SK-N-SH (cell line): ENCODE results near the gene TFIP11. TPM values are rescaled to one million over a fixed set of nuclear protein-coding genes. Genes with fewer than 3 reads are reported as not detected.

Experiments used
- CTCF ChIA-PET: fragments of 300-600, 350-600 bp; formaldehyde crosslinking; extraction: SDS; loops from one replicate; lab custom pipeline; 2021; lab: Yijun Ruan, JAX
- POLR2A ChIA-PET: fragments of 350-600 bp; sonication (Branson Sonifier 250); formaldehyde crosslinking; extraction: SDS; loops from one replicate; lab custom pipeline; 2020; ENCODE audit warnings: antibody characterized with exemption, inconsistent platforms; lab: Yijun Ruan, JAX
- DNase-seq: peaks from one replicate; pipeline ENCODE4 v3.0.0; 2012
- H2AFZ ChIP-seq: fragments of 200-600 bp; sonication (generic); 2 replicates; pipeline ENCODE4 v1.8.1; 2016; ENCODE audit warnings: antibody characterized with exemption, mild to moderate bottlenecking, low read depth
- H3F3A ChIP-seq: fragments of 200-600 bp; sonication (generic); replicated peaks from 2 replicates; pipeline ENCODE3; 2016; ENCODE audit warnings: antibody characterized with exemption, mild to moderate bottlenecking; ENCODE audit not compliant: insufficient read depth
- H3K27ac ChIP-seq, 2 experiments: fragments of 200-500 bp in 1 of 2; fragments of 200-600 bp in 1 of 2; sonication (Bioruptor generic) in 1 of 2; sonication (generic), shearing (Covaris generic) in 1 of 2; 2 replicates each; pipeline versions ENCODE4 v1.5.1 to v1.6.1; 2014 to 2016; ENCODE audit warnings: low read depth in 2 of 2, inconsistent platforms in 1 of 2, low read length in 1 of 2, mild to moderate bottlenecking in 1 of 2, mixed read lengths in 1 of 2
- H3K27me3 ChIP-seq: fragments of 200-600 bp; sonication (generic), shearing (Covaris generic); 2 replicates; pipeline ENCODE4 v1.6.1; 2016; ENCODE audit warnings: mixed run types; ENCODE audit not compliant: insufficient read depth
- H3K36me3 ChIP-seq, 2 experiments: fragments of 200-500 bp in 1 of 2; fragments of 200-600 bp in 1 of 2; sonication (Bioruptor generic) in 1 of 2; sonication (generic) in 1 of 2; replicated peaks in 1 of 2; 2 replicates each; pipeline versions ENCODE3 to v1.5.1; 2014 to 2016; ENCODE audit warnings: low read length in 1 of 2, mild to moderate bottlenecking in 1 of 2; ENCODE audit not compliant: insufficient read depth in 2 of 2, control insufficient read depth in 1 of 2
- H3K4me1 ChIP-seq, 2 experiments: fragments of 200-500 bp in 1 of 2; fragments of 200-600 bp in 1 of 2; sonication (Bioruptor generic) in 1 of 2; sonication (generic), shearing (Covaris generic) in 1 of 2; 2 replicates each; pipeline versions ENCODE4 v1.5.1 to v1.6.1; 2014 to 2016; ENCODE audit warnings: low read depth in 1 of 2, low read length in 1 of 2, mixed run types in 1 of 2; ENCODE audit not compliant: insufficient read depth in 2 of 2, control insufficient read depth in 1 of 2
- H3K4me2 ChIP-seq: fragments of 200-600 bp; sonication (generic), shearing (Covaris generic); 2 replicates; pipeline ENCODE4 v1.6.1; 2017; ENCODE audit warnings: mixed run types
- H3K4me3 ChIP-seq, 2 experiments: fragments of 200-500 bp in 1 of 2; fragments of 200-600 bp in 1 of 2; sonication (Bioruptor generic) in 1 of 2; sonication (generic), shearing (Covaris generic) in 1 of 2; 2 replicates each; pipeline versions ENCODE4 v1.5.1 to v1.8.1; 2014 to 2016; ENCODE audit warnings: low read depth in 2 of 2, inconsistent platforms in 1 of 2, low read length in 1 of 2, mild to moderate bottlenecking in 1 of 2, mixed read lengths in 1 of 2, moderate library complexity in 1 of 2
- H3K79me2 ChIP-seq: fragments of 200-600 bp; sonication (generic); 2 replicates; pipeline ENCODE4 v1.8.1; 2017; ENCODE audit warnings: mild to moderate bottlenecking; ENCODE audit not compliant: insufficient read depth
- H3K9ac ChIP-seq: fragments of 200-600 bp; sonication (generic); 2 replicates; pipeline ENCODE4 v1.6.1; 2017; ENCODE audit warnings: mixed run types
- H3K9me2 ChIP-seq: fragments of 200-600 bp; sonication (generic); 2 replicates; pipeline ENCODE4 v1.6.1; 2017; ENCODE audit warnings: mixed run types
- H3K9me3 ChIP-seq: fragments of 200-600 bp; sonication (generic); 2 replicates; pipeline ENCODE4 v1.6.1; 2017; ENCODE audit warnings: mixed run types, mild to moderate bottlenecking, moderate library complexity
- H4K20me1 ChIP-seq: fragments of 200-600 bp; sonication (generic); 2 replicates; pipeline ENCODE4 v1.6.1; 2017; ENCODE audit warnings: mild to moderate bottlenecking, mixed run types; ENCODE audit not compliant: insufficient read depth
- EZH2phosphoT487 ChIP-seq: fragments of 200-600 bp; sonication (generic); IDR thresholded peaks from 2 replicates; pipeline ENCODE4 v1.6.1; 2017; ENCODE audit warnings: low read depth, mixed run types, mild to moderate bottlenecking, antibody characterized with exemption, moderate library complexity, borderline replicate concordance
- FOSL2 ChIP-seq: IDR thresholded peaks from 2 replicates; pipeline ENCODE4 v1.4.0; 2012; ENCODE audit warnings: low read depth, mild to moderate bottlenecking, moderate library complexity, borderline replicate concordance
- FOXM1 ChIP-seq: IDR thresholded peaks from 2 replicates; pipeline ENCODE4 v1.4.0; 2012; ENCODE audit warnings: low read depth, mild to moderate bottlenecking
- GATA2 ChIP-seq: sonication (generic); formaldehyde crosslinking; IDR thresholded peaks from 2 replicates; pipeline ENCODE4 v1.5.0; 2020; ENCODE audit warnings: mild to moderate bottlenecking, missing genetic modification reagents
- MXI1 ChIP-seq: IDR thresholded peaks from 2 replicates; pipeline ENCODE4 v1.6.1; 2012; ENCODE audit warnings: mild to moderate bottlenecking, low read depth, low read length, improper control_type of control experiment
- NRF1 ChIP-seq: IDR thresholded peaks from 2 replicates; pipeline ENCODE4 v1.6.1; 2012; ENCODE audit warnings: low read depth, mild to moderate bottlenecking, low read length
- RAD21 ChIP-seq: IDR thresholded peaks from 2 replicates; pipeline ENCODE4 v1.6.1; 2012; ENCODE audit warnings: mild to moderate bottlenecking, low read length
- SMC3 ChIP-seq: IDR thresholded peaks from 2 replicates; pipeline ENCODE4 v1.6.1; 2012; ENCODE audit warnings: low read depth, low read length, improper control_type of control experiment
- TCF12 ChIP-seq: IDR thresholded peaks from 2 replicates; pipeline ENCODE4 v1.4.0; 2012
- WGBS: methylation state at CpG from one replicate; pipeline ENCODE4 v1.1.6; 2017; ENCODE audit warnings: low lambda C conversion rate; 5-methylcytosine and 5-hydroxymethylcytosine counted together
- polyA plus RNA-seq, 3 experiments: library from polyadenylated mRNA; depleted of rRNA; stranded (reverse); fragments of >200 nt; gene quantifications; 2 replicates each; pipeline ENCODE4 v1.2.3, GENCODE V29; 2012
- TF ChIP-seq, protein P1 (sequence below): fragments of 200-600 bp; sonication (generic); IDR thresholded peaks from 2 replicates; pipeline ENCODE4 v1.6.1; 2017; ENCODE audit warnings: antibody characterized with exemption, mild to moderate bottlenecking, moderate library complexity

Gene TFIP11
- polyA plus RNA-seq, 1 of the 3 experiments (the other 2 are of a cell fraction), result 32.8 TPM

DNA sequence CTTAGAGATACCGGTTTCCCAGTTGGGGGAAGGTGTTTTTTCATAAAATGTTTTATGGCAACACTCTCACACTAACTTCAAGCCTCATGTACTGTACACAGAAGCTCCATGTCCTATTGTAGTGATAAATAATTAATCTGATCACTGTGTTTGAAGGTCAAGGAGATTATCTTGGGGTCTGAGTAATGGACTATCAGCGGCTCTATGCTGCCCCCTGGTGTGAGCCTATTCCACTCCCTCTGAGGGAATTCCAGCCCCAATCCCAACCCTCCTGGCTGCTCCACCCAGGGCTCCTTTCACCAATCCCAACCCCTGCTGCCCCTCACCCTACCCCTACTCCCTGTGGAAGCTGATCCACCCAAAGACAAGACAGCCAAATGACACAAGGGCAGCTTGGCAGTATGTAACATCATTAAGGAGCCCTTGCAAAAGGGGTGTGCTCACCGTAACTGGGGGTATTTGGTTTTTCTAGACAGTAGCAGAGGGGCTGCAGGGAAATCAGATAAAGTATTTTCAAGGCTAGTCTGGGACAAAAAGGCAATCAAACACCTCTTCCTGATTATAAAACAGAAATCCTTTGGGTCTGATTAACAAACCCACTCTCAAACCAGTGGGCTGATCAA is 51.0 kb downstream of the TFIP11 start:
- Histone ChIP-seq H3K9me2 (no peaks in the 10 kb centered on the region), H3F3A (peaks cover 3% of the 10 kb centered on the region), H2AFZ (no peak overlapping the region), H3K4me2 (no peak overlapping the region), H3K4me3 (no peak overlapping the region; a peak in 1 of 4 replicates), H3K9me3 (no peaks in the 10 kb centered on the region), H3K4me1 (peaks cover 0 to 2% of the 10 kb centered on the region in 2 experiments; a peak in 2 of 4 replicates), H3K9ac (no peak overlapping the region), H3K79me2 (peaks cover 8% of the 10 kb centered on the region), H3K27me3 (no peaks in the 10 kb centered on the region), H3K27ac (no peak overlapping the region), H3K36me3 (peaks cover 14 to 74% of the 10 kb centered on the region in 2 experiments), H4K20me1 (peaks cover 5% of the 10 kb centered on the region)
- peak; percentile 90 for TF ChIP-seq SMC3
- TF ChIP-seq NRF1, result no peak
- TF ChIP-seq FOSL2, result no peak
- TF ChIP-seq RAD21, result peak; percentile 80
- TF ChIP-seq, protein P1, sequence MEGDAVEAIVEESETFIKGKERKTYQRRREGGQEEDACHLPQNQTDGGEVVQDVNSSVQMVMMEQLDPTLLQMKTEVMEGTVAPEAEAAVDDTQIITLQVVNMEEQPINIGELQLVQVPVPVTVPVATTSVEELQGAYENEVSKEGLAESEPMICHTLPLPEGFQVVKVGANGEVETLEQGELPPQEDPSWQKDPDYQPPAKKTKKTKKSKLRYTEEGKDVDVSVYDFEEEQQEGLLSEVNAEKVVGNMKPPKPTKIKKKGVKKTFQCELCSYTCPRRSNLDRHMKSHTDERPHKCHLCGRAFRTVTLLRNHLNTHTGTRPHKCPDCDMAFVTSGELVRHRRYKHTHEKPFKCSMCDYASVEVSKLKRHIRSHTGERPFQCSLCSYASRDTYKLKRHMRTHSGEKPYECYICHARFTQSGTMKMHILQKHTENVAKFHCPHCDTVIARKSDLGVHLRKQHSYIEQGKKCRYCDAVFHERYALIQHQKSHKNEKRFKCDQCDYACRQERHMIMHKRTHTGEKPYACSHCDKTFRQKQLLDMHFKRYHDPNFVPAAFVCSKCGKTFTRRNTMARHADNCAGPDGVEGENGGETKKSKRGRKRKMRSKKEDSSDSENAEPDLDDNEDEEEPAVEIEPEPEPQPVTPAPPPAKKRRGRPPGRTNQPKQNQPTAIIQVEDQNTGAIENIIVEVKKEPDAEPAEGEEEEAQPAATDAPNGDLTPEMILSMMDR, result peak; percentile 93
- ChIA-PET CTCF (interaction anchor here (0.6 to 6.2 kb wide), 49 partner anchors 8 to 687 kb away, joined by 3 to 99 read pairs (median 7); partner anchors contain the start of genes HPS4 and SRRD), POLR2A (no interaction called here)
- peak; percentile 84 for DNase-seq
- WGBS, result 33% methylated on average over 3 of the region's 3 CpGs

DNA sequence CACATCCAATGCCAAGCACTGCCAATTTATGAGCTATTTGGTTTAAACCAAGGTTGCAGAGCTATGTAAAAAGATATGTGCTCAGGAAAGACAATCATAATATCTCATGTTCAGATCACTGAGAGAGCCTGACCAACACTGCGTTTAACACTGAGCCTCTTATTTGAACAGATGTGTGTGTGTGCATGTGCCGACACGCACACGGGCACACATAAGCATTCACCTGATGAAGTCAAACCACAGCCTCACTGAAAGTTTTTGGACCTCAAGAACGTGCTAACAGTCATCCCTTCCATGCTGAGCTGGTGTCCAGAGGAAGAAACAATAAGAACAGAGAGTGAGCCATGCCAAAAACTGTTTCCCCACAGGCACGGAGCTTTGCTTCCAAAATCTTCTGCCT is 52.1 kb downstream of the TFIP11 start:
- no peak for TF ChIP-seq TCF12
- TF ChIP-seq GATA2 (CRISPR knock-in tag), result no peak
- no peak for TF ChIP-seq FOXM1
- H3K36me3 ChIP-seq, result peaks cover 12 to 65% of the 10 kb centered on the region in 2 experiments
- no peak overlapping the region for H3K4me3 ChIP-seq
- no peak overlapping the region for H3K4me2 ChIP-seq
- WGBS, result 90% methylated on average over 6 of the region's 6 CpGs
- H2AFZ ChIP-seq, result no peak overlapping the region
- ChIA-PET CTCF (interaction anchor here (0.6 to 6.2 kb wide), 36 partner anchors 8 to 687 kb away, joined by 3 to 99 read pairs (median 7); partner anchors contain the start of genes HPS4 and SRRD), POLR2A (no interaction called here)
- H3F3A ChIP-seq, result peaks cover 3% of the 10 kb centered on the region
- DNase-seq, result no peak
- H3K9me3 ChIP-seq, result no peaks in the 10 kb centered on the region
- H4K20me1 ChIP-seq, result peaks cover 5% of the 10 kb centered on the region
- no peaks in the 10 kb centered on the region for H3K9me2 ChIP-seq
- H3K4me1 ChIP-seq, result peaks cover 0 to 2% of the 10 kb centered on the region in 2 experiments; a peak in 2 of 4 replicates
- H3K27me3 ChIP-seq, result no peaks in the 10 kb centered on the region
- peaks cover 8% of the 10 kb centered on the region for H3K79me2 ChIP-seq
- no peak overlapping the region for H3K27ac ChIP-seq
- no peak overlapping the region for H3K9ac ChIP-seq

DNA sequence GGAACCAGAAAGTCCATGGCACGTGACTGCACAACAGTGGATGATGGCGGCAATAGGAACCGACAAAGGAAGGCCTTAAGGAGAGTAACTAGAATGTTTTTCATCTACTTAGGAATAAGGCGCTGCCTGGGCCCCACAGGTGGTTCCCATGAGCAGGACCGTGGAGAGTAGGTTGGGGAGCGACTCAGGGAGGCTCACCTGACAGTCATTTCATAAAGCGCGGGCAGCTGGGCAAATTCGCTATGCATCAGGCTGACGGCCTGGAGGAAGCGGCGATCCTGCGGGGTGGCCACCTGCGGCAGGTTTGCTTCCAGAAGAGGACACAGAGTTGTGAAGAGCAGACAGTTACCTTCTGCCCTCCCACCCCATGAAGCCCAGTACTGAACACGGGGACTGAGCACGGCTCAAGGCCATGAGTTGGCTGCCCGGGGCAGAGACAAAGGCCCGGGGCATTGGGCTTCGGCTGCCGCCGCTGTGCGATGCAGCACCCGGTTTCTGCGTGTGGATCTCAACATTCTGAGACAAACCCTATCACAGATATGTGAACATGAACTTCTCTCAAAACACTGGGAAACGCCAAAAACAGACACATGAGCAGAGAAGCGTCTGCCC is 54.5 kb downstream of the TFIP11 start:
- no peak overlapping the region for H2AFZ ChIP-seq
- H3K27ac ChIP-seq, result no peak overlapping the region
- no peaks in the 10 kb centered on the region for H3K27me3 ChIP-seq
- 96% methylated on average over 14 of the region's 26 CpGs for WGBS
- ChIA-PET POLR2A (no interaction called here), CTCF (interaction anchor here (1.2 kb wide), 1 partner anchor 90 kb away, joined by 4 read pairs; no protein-coding TSS in a partner anchor)
- no peak overlapping the region for H3K4me3 ChIP-seq
- peaks cover 5% of the 10 kb centered on the region for H4K20me1 ChIP-seq
- peaks cover 0 to 2% of the 10 kb centered on the region in 2 experiments; a peak in 2 of 4 replicates for H3K4me1 ChIP-seq
- H3K9me3 ChIP-seq, result no peaks in the 10 kb centered on the region
- TF ChIP-seq EZH2phosphoT487 (no peak), MXI1 (no peak)
- TF ChIP-seq, protein P1, result no peak
- peaks cover 13 to 55% of the 10 kb centered on the region in 2 experiments for H3K36me3 ChIP-seq
- no peak for DNase-seq
- H3K4me2 ChIP-seq, result no peak overlapping the region
- H3K9me2 ChIP-seq, result no peaks in the 10 kb centered on the region
- H3K9ac ChIP-seq, result no peak overlapping the region
- peaks cover 3% of the 10 kb centered on the region for H3F3A ChIP-seq
- H3K79me2 ChIP-seq, result peaks cover 8% of the 10 kb centered on the region
